Activated CD8-positive, alpha-beta memory T cell treated with anti-CD3 and anti-CD28 coated beads, Interleukin-2, amount 50 U/mL, for 24 hours (primary cell): ENCODE data around the gene CAMK2G.
"Not testable (repeated sequence)": the region's sequence is repeated elsewhere in the genome, so short reads cannot be mapped to it uniquely, and the experiment has no call there.

ENCODE experiments used
- DNase-seq: peaks from one replicate; pipeline ENCODE4 v3.0.0-alpha.2; 2020; ENCODE audit errors: extremely low read depth

The CAMK2G gene

GRCh38 chr10:73902351-73902750 is 28.0 kb upstream of the CAMK2G start:
- no peak for DNase-seq

DNA sequence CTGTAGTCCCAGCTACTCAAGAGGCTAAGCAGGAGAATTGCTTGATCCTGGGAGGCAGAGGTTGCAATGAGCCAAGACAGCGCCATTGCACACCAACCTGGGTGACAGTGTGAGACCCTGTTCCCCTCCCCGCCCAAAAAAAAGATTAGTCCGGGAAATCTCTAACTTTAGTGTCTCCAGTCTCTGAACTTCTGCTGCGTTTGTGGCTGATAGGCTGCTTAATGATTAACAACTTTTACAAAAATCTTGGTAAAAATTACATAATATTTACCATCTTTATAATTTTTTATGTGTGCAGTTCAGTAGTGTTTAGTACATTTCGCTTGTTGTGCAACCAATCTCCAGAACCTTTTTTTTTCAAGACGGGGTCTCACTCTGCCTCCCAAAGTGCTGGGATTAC is 26.9 kb upstream of the CAMK2G start:
- no peak for DNase-seq

GRCh38 chr10:73900064-73900463 is 25.7 kb upstream of the CAMK2G start:
- DNase-seq = no peak

DNA sequence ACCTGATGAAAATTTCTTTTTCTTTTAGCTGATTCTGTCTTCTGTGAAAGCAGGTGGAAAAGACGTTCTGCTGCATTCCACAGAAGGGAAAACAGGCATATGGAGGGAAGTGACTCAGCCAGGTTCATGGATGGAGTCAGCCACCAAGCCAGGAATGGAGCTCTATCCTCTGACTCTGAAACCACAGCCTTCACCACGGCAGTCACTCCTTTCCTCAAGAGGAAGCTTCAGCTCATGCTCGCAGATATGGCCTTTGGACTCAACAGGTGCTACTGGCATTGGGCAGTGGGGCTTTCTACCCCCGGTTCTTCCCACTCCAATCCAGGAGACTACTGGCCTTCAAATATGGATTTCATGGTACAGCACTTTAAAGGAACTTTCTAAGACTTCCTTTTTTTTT is 25.1 kb upstream of the CAMK2G start:
- DNase-seq = no peak

- DNase-seq = no peak
These were observed 24.5 kb upstream of the CAMK2G start for GRCh38 chr10:73898730-73899410.

DNA sequence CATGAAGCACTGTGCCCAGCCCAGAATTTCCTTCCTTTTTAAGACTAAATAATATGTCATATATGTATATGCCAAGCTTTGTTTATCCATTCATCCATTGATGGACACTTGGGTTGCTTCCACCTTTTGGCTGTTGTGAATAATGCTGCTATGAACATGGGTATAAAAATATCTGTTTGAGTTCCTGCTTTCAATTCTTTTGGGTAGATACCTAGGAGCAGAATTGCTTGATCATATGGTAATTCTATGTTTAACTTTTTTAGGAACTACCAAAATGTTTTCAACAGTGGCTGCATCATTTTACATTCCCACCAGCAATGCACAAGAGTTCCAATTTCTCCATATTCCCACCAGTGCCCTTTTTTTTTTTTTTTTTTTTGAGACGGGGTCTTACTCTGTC is 23.3 kb upstream of the CAMK2G start:
- no peak for DNase-seq

- DNase-seq = not testable (repeated sequence)
These were observed 21.0 kb upstream of the CAMK2G start for GRCh38 chr10:73895381-73895780.

GRCh38 chr10:73894245-73894971 is 20.1 kb upstream of the CAMK2G start:
- no peak for DNase-seq

GRCh38 chr10:73893426-73893825 is 19.1 kb upstream of the CAMK2G start:
- no peak for DNase-seq

DNA sequence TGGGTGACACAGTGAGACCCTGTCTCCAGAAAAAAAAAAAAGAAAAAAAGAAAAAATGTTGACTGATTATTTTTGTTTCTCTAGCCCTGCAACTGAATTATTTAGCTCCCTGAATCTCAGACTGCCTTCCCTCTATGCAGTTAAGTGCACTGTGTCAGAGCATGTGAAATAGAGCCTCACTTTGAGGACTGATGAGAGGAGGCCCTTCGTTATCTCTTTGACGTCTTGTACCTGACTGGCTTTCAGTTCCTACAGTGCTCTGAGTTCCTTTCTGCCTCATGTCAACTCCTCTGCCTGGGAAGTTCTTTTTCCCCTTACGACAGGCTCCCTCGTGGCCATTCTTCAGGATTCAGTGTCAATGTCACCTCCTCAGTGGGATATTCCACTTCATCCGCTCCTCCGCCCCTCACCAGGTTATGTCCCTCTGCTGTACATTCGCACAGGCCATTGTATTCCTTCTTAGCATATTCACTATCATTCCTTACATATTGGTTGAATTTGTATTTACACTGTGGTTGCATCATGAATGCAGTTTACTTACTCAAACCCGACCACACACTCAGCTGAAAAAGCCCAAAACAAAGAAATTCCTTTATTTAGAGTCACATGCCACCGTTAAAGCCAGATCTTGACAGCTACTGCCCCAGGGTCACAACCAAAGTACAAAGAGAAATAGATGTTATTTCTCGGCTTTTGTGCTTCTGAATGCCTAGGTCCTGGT is 18.1 kb upstream of the CAMK2G start:
- DNase-seq = no peak

GRCh38 chr10:73891540-73891939 is 17.2 kb upstream of the CAMK2G start:
- no peak for DNase-seq

DNA sequence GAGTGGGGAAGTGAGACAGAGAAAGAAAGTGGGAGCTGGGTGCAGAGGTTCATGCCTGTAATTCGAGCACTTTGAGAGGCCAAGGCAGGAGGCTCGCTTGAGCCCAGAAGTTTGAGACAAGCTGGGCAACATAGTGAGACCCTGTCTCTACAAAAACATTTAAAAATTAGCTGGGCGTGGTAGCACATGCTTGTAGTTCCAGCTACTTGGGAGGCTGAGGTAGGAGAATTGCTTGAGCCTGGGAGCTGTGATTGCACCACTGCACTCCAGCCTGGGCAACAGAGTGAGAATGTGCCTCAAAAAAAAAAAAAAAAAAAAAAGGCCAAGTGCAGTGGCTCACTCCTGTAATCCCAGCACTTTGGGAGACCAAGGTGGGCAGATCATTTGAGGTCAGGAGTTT is 16.5 kb upstream of the CAMK2G start:
- DNase-seq = not testable (repeated sequence)

GRCh38 chr10:73890261-73890660 is 15.9 kb upstream of the CAMK2G start:
- DNase-seq = no peak

- DNase-seq = not testable (repeated sequence)
These were observed 15.1 kb upstream of the CAMK2G start for GRCh38 chr10:73889416-73889815.

DNA sequence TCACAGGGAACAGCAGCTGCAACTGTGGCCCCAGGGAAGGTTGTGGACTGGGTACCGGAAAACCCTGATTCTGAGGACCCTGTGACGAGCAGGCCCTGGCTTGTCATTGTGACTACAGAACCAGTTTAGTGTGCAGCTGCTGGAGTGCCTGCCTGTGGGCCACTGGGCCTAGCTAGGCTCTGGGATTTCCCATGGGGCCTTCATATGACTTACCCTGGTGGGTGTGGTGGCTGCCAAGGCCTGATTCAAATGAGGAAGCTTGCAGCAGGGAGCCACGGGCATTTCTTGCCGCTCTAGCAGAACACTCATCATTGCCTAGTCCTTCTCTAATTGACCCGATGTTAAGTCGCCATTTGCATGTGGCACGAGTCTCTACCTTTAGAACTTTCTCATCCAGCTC is 14.7 kb upstream of the CAMK2G start:
- no peak for DNase-seq

- DNase-seq = no peak
These were observed 14.2 kb upstream of the CAMK2G start for GRCh38 chr10:73888514-73888913.

DNA sequence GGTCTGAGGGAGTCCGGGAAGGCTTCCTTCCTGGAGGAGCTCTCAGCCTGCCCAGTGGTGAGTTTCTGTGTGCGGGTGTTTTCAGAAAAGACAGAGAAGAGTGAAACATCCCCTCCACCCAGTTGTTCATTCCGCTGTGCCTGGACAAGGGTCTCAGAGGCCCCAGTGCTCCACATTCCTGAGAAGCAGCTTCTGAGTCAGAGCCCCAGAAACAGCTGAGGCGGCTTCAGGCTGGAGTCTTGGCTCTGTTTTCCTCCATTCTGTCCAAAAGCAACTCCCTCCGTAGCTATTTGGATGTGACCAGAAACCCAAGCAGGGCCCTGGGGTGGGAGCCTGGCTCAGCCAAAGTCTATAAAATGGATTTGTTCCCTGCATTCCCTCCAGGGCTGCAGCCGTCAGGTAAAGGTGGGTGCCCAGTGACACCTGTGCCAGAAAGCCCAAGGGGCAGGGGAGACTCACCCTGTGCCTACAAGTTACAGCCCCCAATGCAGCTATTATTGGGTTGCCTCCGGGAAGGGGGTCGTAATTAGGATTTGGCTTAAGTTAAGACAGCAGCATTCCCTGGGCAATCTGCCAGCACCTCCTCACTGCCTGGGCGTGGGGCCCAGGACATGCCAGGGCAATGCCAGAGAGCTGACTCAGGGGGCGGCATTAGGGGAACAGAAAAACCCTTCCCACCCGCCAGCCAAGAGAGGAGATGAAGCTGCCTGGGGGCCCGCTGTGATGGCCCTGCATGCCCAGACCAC is 13.1 kb upstream of the CAMK2G start:
- no peak for DNase-seq

GRCh38 chr10:73886661-73887293 is 12.4 kb upstream of the CAMK2G start:
- no peak for DNase-seq

- no peak for DNase-seq
These were observed 11.8 kb upstream of the CAMK2G start for GRCh38 chr10:73886085-73886529.

GRCh38 chr10:73884017-73884416 is 9.7 kb upstream of the CAMK2G start:
- DNase-seq = no peak

- no peak for DNase-seq
These were observed 7.0 kb upstream of the CAMK2G start for GRCh38 chr10:73881221-73881919.
